ENCODE data around the gene JMJD1C. TPM values are rescaled to one million over a fixed set of nuclear protein-coding genes. Genes with fewer than 3 reads are reported as not detected.

Gene JMJD1C
- total RNA-seq, 4 donors from 2014 or later: 92.0 to 153 (median 124) TPM

DNA sequence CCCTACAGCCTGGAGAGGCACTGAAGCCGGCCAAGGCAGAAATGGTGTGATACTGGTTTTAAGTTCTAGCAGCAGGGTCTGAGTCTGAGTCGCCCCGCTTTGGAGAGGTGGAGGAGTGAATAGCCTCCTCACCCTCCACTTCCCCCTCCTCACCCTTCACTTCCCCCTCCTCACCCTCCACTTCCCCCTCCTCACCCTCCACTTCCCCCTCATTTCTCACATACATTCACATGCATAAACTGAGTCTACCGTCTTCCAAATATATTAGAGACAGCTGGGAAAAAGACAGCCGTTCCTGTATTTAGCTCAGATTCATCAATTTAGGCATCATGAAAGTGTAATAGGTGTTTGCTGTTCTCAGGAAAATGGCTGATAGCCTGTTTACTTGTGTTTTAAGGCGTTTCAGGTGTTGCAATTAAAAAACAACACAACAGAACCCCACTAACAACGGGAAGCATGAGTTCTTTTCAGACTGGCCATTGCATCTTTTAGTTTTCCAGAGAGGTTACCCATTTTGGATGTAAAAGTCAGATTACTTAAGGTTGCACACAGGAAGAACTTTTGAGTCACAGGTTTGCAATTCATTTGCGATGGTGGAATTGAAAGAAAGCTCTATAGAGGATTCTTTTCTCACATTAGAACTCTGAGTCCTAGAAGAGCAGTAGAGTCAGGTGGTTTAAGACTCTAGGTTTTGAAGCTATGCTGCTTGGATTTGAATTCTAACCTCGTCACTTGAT, 331.8 kb downstream of the JMJD1C start:
- Histone ChIP-seq H3K4me3 (peak overlapping the region; percentile 75 to 97 (median 93)), H3K36me3 (no peaks in the 10 kb centered on the region), H3K27ac (peak overlapping the region; percentile 88 to 99 (median 92)), H3K27me3 (no peaks in the 10 kb centered on the region), H3K4me1 (peaks cover 0 to 27% (median 9%) of the 10 kb centered on the region in 4 donors), H3K9me3 (peaks cover 0 to 5% (median 0%) of the 10 kb centered on the region in 4 donors)
- DNase-seq: no peak
- TF ChIP-seq, protein P1, sequence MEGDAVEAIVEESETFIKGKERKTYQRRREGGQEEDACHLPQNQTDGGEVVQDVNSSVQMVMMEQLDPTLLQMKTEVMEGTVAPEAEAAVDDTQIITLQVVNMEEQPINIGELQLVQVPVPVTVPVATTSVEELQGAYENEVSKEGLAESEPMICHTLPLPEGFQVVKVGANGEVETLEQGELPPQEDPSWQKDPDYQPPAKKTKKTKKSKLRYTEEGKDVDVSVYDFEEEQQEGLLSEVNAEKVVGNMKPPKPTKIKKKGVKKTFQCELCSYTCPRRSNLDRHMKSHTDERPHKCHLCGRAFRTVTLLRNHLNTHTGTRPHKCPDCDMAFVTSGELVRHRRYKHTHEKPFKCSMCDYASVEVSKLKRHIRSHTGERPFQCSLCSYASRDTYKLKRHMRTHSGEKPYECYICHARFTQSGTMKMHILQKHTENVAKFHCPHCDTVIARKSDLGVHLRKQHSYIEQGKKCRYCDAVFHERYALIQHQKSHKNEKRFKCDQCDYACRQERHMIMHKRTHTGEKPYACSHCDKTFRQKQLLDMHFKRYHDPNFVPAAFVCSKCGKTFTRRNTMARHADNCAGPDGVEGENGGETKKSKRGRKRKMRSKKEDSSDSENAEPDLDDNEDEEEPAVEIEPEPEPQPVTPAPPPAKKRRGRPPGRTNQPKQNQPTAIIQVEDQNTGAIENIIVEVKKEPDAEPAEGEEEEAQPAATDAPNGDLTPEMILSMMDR (IDR thresholded peaks at IDR 0.05): peak in 1 of 6 experiments; percentile 4
- TF ChIP-seq POLR2A (IDR thresholded peaks at IDR 0.05): no peak

- Histone ChIP-seq H3K4me3 (peak within 1 kb of the TSS; percentile 75 to 97 (median 93)), H3K27me3 (no peaks in the 10 kb centered on the region), H3K9me3 (peaks cover 0 to 5% (median 0%) of the 10 kb centered on the region in 4 donors), H3K36me3 (no peaks in the 10 kb centered on the region), H3K27ac (peak within 1 kb of the TSS; percentile 88 to 99 (median 92)), H3K4me1 (peaks cover 0 to 27% (median 9%) of the 10 kb centered on the region in 4 donors)
- peak; percentile 98 to 99 (median 99) for DNase-seq
- TF ChIP-seq, protein P1 (IDR thresholded peaks at IDR 0.05): peak in 2 of 6 experiments; percentile 5 to 15
- TF ChIP-seq POLR2A (IDR thresholded peaks at IDR 0.05): peak; percentile 96 to 98
Observed at GRCh38 chr10:63133056-63133820, 332.5 kb downstream of the JMJD1C start, which contains the start of gene NRBF2. Gene NRBF2 (plus strand): TSS chr10:63133328. CDS start chr10:63133471, 143 bp downstream.

GRCh38 chr10:63132651-63133055, 333.1 kb downstream of the JMJD1C start:
- H3K36me3 ChIP-seq: no peaks in the 10 kb centered on the region
- no peaks in the 10 kb centered on the region for H3K27me3 ChIP-seq
- H3K27ac ChIP-seq: peak overlapping the region; percentile 88 to 99 (median 92)

DNA sequence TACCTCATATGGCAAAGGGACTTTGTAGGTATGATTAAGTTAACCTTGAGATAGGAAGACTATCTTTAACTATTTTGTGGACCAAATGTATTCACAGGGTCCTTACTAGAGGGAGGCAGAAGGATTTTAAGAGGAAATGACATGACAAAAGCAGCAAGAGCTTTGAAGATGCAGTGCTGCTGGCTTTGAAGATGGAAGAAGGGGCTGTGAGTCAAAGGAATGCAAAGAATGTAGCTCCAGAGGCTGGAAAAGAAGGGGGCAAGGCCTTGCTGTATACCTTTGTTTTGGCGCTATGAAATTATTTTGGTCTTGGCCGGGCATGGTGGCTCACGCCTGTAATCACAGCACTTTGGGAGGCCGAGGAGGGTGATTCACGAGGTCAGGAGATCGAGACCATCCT, 335.9 kb downstream of the JMJD1C start:
- Histone ChIP-seq H3K4me3 (no peak overlapping the region), H3K27me3 (no peaks in the 10 kb centered on the region), H3K27ac (no peak overlapping the region), H3K9me3 (peaks cover 0 to 5% (median 0%) of the 10 kb centered on the region in 4 donors), H3K36me3 (no peaks in the 10 kb centered on the region), H3K4me1 (peaks cover 0 to 9% (median 3%) of the 10 kb centered on the region in 4 donors)
- TF ChIP-seq POLR2A (IDR thresholded peaks at IDR 0.05): no peak
- TF ChIP-seq, protein P1 (IDR thresholded peaks at IDR 0.05): no peak
- no peak for DNase-seq

More at GRCh38 chr10:63132651-63133055, 333.1 kb downstream of the JMJD1C start:
- Histone ChIP-seq H3K9me3 (peaks cover 0 to 5% (median 0%) of the 10 kb centered on the region in 4 donors), H3K4me3 (peak overlapping the region; percentile 75 to 97 (median 93)), H3K4me1 (peaks cover 0 to 27% (median 9%) of the 10 kb centered on the region in 4 donors)
- TF ChIP-seq, protein P1 (IDR thresholded peaks at IDR 0.05): peak in 1 of 6 experiments; percentile 3
- TF ChIP-seq POLR2A (IDR thresholded peaks at IDR 0.05): no peak
- no peak for DNase-seq

DNA sequence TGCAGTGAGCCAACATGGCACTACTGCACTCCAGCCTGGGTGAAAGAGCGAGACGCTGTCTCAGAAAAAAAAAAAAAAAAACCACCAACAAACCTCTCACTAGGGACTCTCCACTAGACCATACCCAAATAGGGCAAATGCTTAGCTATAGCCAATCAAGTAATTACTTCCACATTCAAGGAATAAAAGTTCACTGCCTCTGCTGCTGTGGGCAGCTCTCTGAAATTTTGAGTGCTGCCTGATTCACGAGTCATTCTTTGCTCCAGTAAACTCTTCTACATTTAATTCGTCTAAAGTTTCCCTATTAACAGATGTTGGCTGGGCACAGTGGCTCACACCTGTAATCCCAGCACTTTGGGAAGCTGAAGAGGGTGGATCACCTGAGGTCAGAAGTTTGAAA, 337.3 kb downstream of the JMJD1C start:
- H3K9me3 ChIP-seq: peaks cover 0 to 5% (median 0%) of the 10 kb centered on the region in 4 donors
- H3K4me3 ChIP-seq: no peak overlapping the region
- H3K27ac ChIP-seq: no peak overlapping the region
- TF ChIP-seq, protein P1 (IDR thresholded peaks at IDR 0.05): no peak
- no peak for TF ChIP-seq POLR2A (IDR thresholded peaks at IDR 0.05)
- no peaks in the 10 kb centered on the region for H3K4me1 ChIP-seq
- no peaks in the 10 kb centered on the region for H3K36me3 ChIP-seq
- no peak for DNase-seq
- no peaks in the 10 kb centered on the region for H3K27me3 ChIP-seq
